Neural crest cell (in vitro differentiated cells): ENCODE data around the gene B4GALT3. TPM values are rescaled to one million over a fixed set of nuclear protein-coding genes. Genes with fewer than 3 reads are reported as not detected.

Source experiments
- DNase-seq: peaks from one replicate; pipeline ENCODE4 v3.0.0; 2021; ENCODE audit warnings: low read depth, mixed read lengths, low spot score
- H3K27ac Mint-ChIP-seq: one replicate; pipeline ENCODE4 v1.8.0; 2021; ENCODE audit warnings: mild to moderate bottlenecking, mixed read lengths; ENCODE audit not compliant: unreplicated experiment
- H3K27me3 Mint-ChIP-seq: 2 replicates; pipeline ENCODE4 v1.8.0; 2021; ENCODE audit warnings: low read depth, mild to moderate bottlenecking, mixed read lengths
- H3K36me3 Mint-ChIP-seq: 2 replicates; pipeline ENCODE4 v1.8.0; 2021; ENCODE audit warnings: low read depth, mild to moderate bottlenecking, mixed read lengths
- H3K4me1 Mint-ChIP-seq: 2 replicates; pipeline ENCODE4 v1.8.0; 2021; ENCODE audit warnings: mixed read lengths
- H3K4me3 Mint-ChIP-seq: one replicate; pipeline ENCODE4 v1.8.0; 2021; ENCODE audit warnings: mild to moderate bottlenecking, mixed read lengths
- H3K9me3 Mint-ChIP-seq: 2 replicates; pipeline ENCODE4 v1.8.0; 2021; ENCODE audit warnings: mixed read lengths
- microRNA-seq: library from miRNA; unstranded; fragments of <30 nt; microRNA quantifications from one replicate; pipeline ENCODE4, GENCODE V29; 2020
- total RNA-seq: library from RNA; stranded (reverse); gene quantifications from 2 replicates; pipeline ENCODE4 v1.2.1, GENCODE V29; 2021
- TF ChIP-seq, protein P1 (sequence below): fragments of 200-600 bp; sonication (generic); conservative IDR thresholded peaks from 2 replicates; pipeline ENCODE4 v1.5.0; 2021; ENCODE audit warnings: antibody characterized with exemption, mild to moderate bottlenecking

Gene B4GALT3
- total RNA-seq, 1 donor from 2014 or later: 50.6 TPM

- no peaks in the 10 kb centered on the region for H3K27me3 Mint-ChIP-seq
- DNase-seq: no peak
- TF ChIP-seq, protein P1, sequence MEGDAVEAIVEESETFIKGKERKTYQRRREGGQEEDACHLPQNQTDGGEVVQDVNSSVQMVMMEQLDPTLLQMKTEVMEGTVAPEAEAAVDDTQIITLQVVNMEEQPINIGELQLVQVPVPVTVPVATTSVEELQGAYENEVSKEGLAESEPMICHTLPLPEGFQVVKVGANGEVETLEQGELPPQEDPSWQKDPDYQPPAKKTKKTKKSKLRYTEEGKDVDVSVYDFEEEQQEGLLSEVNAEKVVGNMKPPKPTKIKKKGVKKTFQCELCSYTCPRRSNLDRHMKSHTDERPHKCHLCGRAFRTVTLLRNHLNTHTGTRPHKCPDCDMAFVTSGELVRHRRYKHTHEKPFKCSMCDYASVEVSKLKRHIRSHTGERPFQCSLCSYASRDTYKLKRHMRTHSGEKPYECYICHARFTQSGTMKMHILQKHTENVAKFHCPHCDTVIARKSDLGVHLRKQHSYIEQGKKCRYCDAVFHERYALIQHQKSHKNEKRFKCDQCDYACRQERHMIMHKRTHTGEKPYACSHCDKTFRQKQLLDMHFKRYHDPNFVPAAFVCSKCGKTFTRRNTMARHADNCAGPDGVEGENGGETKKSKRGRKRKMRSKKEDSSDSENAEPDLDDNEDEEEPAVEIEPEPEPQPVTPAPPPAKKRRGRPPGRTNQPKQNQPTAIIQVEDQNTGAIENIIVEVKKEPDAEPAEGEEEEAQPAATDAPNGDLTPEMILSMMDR: no peak
- no peak overlapping the region for H3K4me3 Mint-ChIP-seq
- H3K9me3 Mint-ChIP-seq: no peaks in the 10 kb centered on the region
- peaks cover 29% of the 10 kb centered on the region for H3K4me1 Mint-ChIP-seq
- H3K27ac Mint-ChIP-seq: no peak overlapping the region
- H3K36me3 Mint-ChIP-seq: peaks cover 20% of the 10 kb centered on the region
Observed at GRCh38 chr1:161121834-161122233, 55.5 kb downstream of the B4GALT3 start.

Small RNAs within 50 kb of the gene (microRNA-seq; reads per million reads assigned to microRNA genes)
- gene MIR5187: not detected

Other genes starting within 250 kb of the B4GALT3 start
- gene ITLN2, start 222.7 kb downstream of the B4GALT3 start, total RNA-seq: 0.35 TPM in 1 of 2 replicates, not detected in the other
- gene F11R, start 156.4 kb downstream of the B4GALT3 start, total RNA-seq: 3.5 and 6.4 TPM in 2 replicates
- gene TSTD1, start 138.5 kb downstream of the B4GALT3 start, total RNA-seq: 6.7 and 7.2 TPM in 2 replicates
- gene USF1, start 131.5 kb downstream of the B4GALT3 start, total RNA-seq: 87.7 and 89.5 TPM in 2 replicates
- not detected in 2 replicates for gene ARHGAP30, start 107.6 kb downstream of the B4GALT3 start, total RNA-seq
- gene NECTIN4, start 87.9 kb downstream of the B4GALT3 start, total RNA-seq: not detected in 2 replicates
- gene KLHDC9, start 79.1 kb downstream of the B4GALT3 start, total RNA-seq: 8.0 and 9.1 TPM in 2 replicates
- gene PFDN2, start 59.5 kb downstream of the B4GALT3 start, total RNA-seq: 90.0 and 99.5 TPM in 2 replicates
- 48.6 and 53.9 TPM in 2 replicates for gene NIT1, start 59.4 kb downstream of the B4GALT3 start, total RNA-seq
- 35.1 and 36.2 TPM in 2 replicates for gene DEDD, start 44.8 kb downstream of the B4GALT3 start, total RNA-seq
- gene UFC1, start 23.5 kb downstream of the B4GALT3 start, total RNA-seq: 77.2 and 80.9 TPM in 2 replicates
- 41.6 and 45.2 TPM in 2 replicates for gene USP21, start 18.0 kb downstream of the B4GALT3 start, total RNA-seq
- 48.3 and 48.6 TPM in 2 replicates for gene PPOX, start 11.1 kb downstream of the B4GALT3 start, total RNA-seq
- gene ADAMTS4, start 21.5 kb upstream of the B4GALT3 start, total RNA-seq: 4.6 and 4.8 TPM in 2 replicates
- gene NDUFS2, start 24.9 kb upstream of the B4GALT3 start, total RNA-seq: 106 and 108 TPM in 2 replicates
- gene FCER1G, start 37.8 kb upstream of the B4GALT3 start, total RNA-seq: 0.93 and 1.6 TPM in 2 replicates
- not detected in 2 replicates for gene APOA2, start 46.1 kb upstream of the B4GALT3 start, total RNA-seq
- 17.2 and 17.9 TPM in 2 replicates for gene TOMM40L, start 48.6 kb upstream of the B4GALT3 start, total RNA-seq
- gene NR1I3, start 60.7 kb upstream of the B4GALT3 start, total RNA-seq: not detected in 2 replicates
- gene PCP4L1, start 81.2 kb upstream of the B4GALT3 start, total RNA-seq: 0.16 and 0.20 TPM in 2 replicates
- 50.2 and 51.3 TPM in 2 replicates for gene MPZ, start 132.5 kb upstream of the B4GALT3 start, total RNA-seq
- gene SDHC, start 136.9 kb upstream of the B4GALT3 start, total RNA-seq: 193 and 200 TPM in 2 replicates
- gene CFAP126, start 190.4 kb upstream of the B4GALT3 start, total RNA-seq: not detected in 2 replicates